Osteocyte (in vitro differentiated cells): ENCODE results near the gene VDR. TPM values are rescaled to one million over a fixed set of nuclear protein-coding genes. Genes with fewer than 3 reads are reported as not detected.

Source experiments
- DNase-seq: peaks from one replicate; pipeline ENCODE4 v3.0.0; 2021; ENCODE audit warnings: mixed read lengths; ENCODE audit not compliant: unreplicated experiment; ENCODE audit errors: extremely low spot score
- H3K27ac Mint-ChIP-seq: one replicate; pipeline ENCODE4 v1.8.0; 2021; ENCODE audit warnings: mild to moderate bottlenecking, mixed read lengths; ENCODE audit not compliant: unreplicated experiment
- H3K27me3 Mint-ChIP-seq: one replicate; pipeline ENCODE4 v1.8.0; 2021; ENCODE audit warnings: mixed read lengths; ENCODE audit not compliant: unreplicated experiment
- H3K36me3 Mint-ChIP-seq: one replicate; pipeline ENCODE4 v1.8.0; 2021; ENCODE audit warnings: mixed read lengths; ENCODE audit not compliant: unreplicated experiment
- H3K4me1 Mint-ChIP-seq: one replicate; pipeline ENCODE4 v1.8.0; 2021; ENCODE audit warnings: mixed read lengths; ENCODE audit not compliant: unreplicated experiment
- H3K4me3 Mint-ChIP-seq: one replicate; pipeline ENCODE4 v1.8.0; 2021; ENCODE audit warnings: mild to moderate bottlenecking, moderate library complexity, mixed read lengths; ENCODE audit not compliant: unreplicated experiment
- H3K9me3 Mint-ChIP-seq: one replicate; pipeline ENCODE4 v1.8.0; 2021; ENCODE audit warnings: mixed read lengths; ENCODE audit not compliant: unreplicated experiment
- total RNA-seq: library from RNA; stranded (reverse); gene quantifications from 2 replicates; pipeline ENCODE4 v1.2.1, GENCODE V29; 2021
- TF ChIP-seq, protein P1 (sequence below): fragments of 200-600 bp; sonication (generic); IDR thresholded peaks from 2 replicates; pipeline ENCODE4 v1.5.0; 2021; ENCODE audit warnings: antibody characterized with exemption, mild to moderate bottlenecking, moderate library complexity

The VDR gene
- total RNA-seq, 1 donor from 2014 or later: 2.7 TPM

DNA sequence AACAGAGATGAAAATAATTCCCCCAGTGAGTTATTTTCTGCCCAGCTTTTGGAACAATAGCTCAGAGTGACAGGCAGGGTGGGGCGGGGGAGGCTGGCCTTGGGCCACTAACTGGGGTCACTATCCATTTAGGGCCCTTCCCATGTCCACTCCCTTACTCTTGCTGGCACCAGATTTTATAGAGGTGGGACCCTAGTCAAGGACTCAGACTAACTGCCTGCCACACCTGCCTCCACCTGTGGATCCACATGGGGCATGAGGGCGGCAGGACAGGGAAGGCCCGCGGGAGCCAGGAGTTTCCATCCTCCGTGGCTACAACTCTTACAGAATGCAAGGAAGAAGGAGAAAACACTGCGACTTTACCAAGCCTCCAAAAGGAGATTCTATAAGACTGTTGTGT lies 10.1 kb downstream of the VDR start:
- Mint-ChIP-seq H3K36me3 (no peaks in the 10 kb centered on the region), H3K4me1 (peaks cover 20% of the 10 kb centered on the region), H3K4me3 (no peak overlapping the region), H3K27ac (no peak overlapping the region), H3K9me3 (no peaks in the 10 kb centered on the region), H3K27me3 (peaks cover 3% of the 10 kb centered on the region)
- TF ChIP-seq, protein P1, sequence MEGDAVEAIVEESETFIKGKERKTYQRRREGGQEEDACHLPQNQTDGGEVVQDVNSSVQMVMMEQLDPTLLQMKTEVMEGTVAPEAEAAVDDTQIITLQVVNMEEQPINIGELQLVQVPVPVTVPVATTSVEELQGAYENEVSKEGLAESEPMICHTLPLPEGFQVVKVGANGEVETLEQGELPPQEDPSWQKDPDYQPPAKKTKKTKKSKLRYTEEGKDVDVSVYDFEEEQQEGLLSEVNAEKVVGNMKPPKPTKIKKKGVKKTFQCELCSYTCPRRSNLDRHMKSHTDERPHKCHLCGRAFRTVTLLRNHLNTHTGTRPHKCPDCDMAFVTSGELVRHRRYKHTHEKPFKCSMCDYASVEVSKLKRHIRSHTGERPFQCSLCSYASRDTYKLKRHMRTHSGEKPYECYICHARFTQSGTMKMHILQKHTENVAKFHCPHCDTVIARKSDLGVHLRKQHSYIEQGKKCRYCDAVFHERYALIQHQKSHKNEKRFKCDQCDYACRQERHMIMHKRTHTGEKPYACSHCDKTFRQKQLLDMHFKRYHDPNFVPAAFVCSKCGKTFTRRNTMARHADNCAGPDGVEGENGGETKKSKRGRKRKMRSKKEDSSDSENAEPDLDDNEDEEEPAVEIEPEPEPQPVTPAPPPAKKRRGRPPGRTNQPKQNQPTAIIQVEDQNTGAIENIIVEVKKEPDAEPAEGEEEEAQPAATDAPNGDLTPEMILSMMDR: no peak
- DNase-seq: no peak

DNA sequence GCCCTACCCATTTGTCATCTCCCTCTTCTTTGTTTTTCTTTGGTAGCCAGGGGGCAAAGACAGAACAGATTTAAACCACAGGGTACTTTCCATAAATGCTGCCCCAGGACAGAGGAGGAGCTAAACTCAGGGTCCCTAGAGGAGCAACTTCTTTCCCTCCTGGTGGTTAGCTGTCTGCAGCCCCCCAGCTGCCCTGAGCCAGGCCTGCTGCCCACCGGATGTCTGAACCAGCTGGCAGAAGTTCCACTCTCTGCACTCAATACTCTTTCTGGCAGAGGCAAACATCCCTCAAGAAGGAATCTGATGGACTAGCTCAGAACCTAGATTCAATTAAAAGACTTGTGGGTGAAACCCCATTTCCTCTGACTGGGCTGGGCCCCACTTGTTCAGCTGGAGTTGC lies 10.7 kb downstream of the VDR start:
- Mint-ChIP-seq H3K27ac (no peak overlapping the region), H3K9me3 (no peaks in the 10 kb centered on the region), H3K4me1 (peaks cover 20% of the 10 kb centered on the region), H3K27me3 (peaks cover 3% of the 10 kb centered on the region), H3K36me3 (no peaks in the 10 kb centered on the region), H3K4me3 (no peak overlapping the region)
- no peak for DNase-seq
- TF ChIP-seq, protein P1: no peak

DNA sequence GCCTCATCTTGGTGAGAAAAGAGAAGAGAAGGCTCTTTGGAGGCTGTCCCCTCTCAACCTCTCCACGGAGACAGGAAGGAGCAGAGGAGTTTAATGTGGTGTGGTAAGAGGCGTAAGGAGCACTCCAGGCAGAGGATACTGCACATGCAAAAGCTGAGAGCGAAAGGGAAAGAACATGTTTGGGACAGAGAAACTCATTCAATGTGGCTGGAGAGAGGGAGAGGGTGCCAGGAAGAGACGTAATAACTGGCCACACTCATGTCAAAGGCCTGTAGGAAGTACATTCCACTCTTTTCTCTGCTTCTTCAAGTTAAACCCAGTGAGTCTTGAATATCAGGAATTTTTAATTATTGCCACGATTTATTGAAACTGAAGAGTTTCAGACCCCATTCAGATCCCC lies 12.0 kb downstream of the VDR start:
- peaks cover 20% of the 10 kb centered on the region for H3K4me1 Mint-ChIP-seq
- H3K9me3 Mint-ChIP-seq: no peaks in the 10 kb centered on the region
- H3K27ac Mint-ChIP-seq: no peak overlapping the region
- H3K27me3 Mint-ChIP-seq: peaks cover 3% of the 10 kb centered on the region
- no peak overlapping the region for H3K4me3 Mint-ChIP-seq
- H3K36me3 Mint-ChIP-seq: no peaks in the 10 kb centered on the region
- TF ChIP-seq, protein P1: no peak
- DNase-seq: no peak

DNA sequence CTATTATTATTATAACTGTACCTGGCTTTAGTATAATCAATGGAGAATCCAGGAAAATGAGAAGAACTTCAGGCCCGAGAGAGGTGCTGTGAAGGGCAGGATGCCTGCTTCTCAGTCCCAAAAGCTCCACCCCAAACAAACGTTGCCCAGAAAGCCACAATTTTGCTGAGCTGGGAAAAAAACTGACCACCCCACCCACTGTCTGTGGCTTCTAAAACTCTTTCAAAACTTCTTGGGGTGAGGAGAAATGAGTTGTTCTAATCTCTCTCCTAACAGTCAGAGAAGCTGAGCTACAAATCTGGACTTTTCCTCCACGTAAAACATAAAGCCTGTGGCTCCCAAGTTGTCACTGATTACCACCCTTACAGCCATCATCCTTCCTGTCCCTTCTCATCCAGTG lies 13.4 kb downstream of the VDR start:
- Mint-ChIP-seq H3K36me3 (no peaks in the 10 kb centered on the region), H3K9me3 (no peaks in the 10 kb centered on the region)

DNA sequence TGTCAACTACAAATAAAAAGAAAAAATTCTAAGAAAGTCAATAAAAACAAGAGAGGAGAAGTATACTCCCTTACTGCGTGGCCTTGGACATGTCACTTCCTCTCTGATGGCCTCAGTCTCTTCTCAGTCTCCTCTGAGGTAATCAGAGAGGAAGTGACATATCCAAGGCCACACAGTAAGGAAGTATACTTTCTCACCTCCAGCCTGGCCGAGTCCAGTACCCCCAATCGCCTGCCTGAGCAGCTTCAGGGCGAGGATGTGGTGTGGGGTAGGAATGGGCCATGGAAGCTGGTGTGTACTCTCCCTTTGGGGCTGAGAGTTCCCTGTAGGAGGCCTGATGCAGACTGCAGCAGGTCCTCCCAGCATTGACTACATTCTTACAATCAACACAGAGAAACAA lies 15.8 kb downstream of the VDR start:
- no peak for DNase-seq
- Mint-ChIP-seq H3K27me3 (no peaks in the 10 kb centered on the region), H3K4me3 (no peak overlapping the region), H3K9me3 (no peaks in the 10 kb centered on the region), H3K27ac (no peak overlapping the region), H3K4me1 (peaks cover 5% of the 10 kb centered on the region), H3K36me3 (no peaks in the 10 kb centered on the region)
- TF ChIP-seq, protein P1: no peak

More for the DNA sequence above, 13.4 kb downstream of the VDR start:
- H3K4me3 Mint-ChIP-seq: no peak overlapping the region
- peaks cover 12% of the 10 kb centered on the region for H3K4me1 Mint-ChIP-seq
- H3K27me3 Mint-ChIP-seq: peaks cover 3% of the 10 kb centered on the region
- TF ChIP-seq, protein P1: no peak
- DNase-seq: no peak
- H3K27ac Mint-ChIP-seq: no peak overlapping the region
